ENCODE measurements around the gene BLTP1.

BLTP1 gene

DNA sequence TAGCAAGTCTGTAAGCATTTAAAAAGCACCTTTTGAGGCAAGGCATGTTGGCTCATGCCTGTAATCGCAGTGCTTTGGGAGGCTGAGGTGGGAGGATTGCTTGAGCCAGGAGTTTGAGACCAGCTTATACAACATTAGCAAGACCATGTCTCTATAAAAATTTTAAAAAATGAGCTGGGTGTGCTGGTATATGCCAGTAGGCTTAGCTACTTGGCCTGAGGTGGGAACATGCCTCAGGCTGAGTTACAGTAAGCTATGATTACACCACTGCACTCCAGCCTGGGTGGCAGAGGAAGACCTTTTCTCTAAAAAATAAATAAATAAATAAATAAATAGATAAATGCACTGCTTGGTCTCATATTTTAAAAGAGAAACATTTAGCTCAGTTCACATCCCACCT is 26.8 kb downstream of the BLTP1 start:
- DNase-seq: no peak

DNA sequence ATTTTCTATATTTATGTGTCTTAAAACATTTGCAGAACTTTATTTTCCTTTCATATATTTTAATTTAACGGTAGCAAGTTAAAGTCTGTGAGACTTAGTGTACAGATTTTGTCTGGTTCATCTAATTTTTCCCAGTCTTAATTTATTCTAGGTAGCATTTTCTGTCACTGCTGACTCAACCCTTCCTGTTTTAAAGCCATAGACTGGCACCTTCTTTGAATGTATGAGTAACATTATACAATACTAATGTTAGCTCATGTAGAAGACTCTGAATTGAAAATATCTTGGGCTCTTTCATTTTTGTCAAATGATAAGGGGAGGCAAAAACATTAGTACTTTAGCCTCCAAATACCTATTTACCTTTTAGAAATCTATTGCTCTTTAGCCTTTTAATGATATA is 43.6 kb downstream of the BLTP1 start:
- DNase-seq: no peak

Data from activated CD4-positive, alpha-beta T cell treated with anti-CD3 and anti-CD28 coated beads, Interleukin-2, amount 50 U/mL, for 1 hour (primary cell).